WI38 (cell line): ENCODE results near the gene TEX51.

Experiments used
- H3K4me3 ChIP-seq: 2 replicates; pipeline ENCODE4 v1.5.1; 2011; ENCODE audit warnings: low read depth, mild to moderate bottlenecking, control low read depth, low read length
- CTCF ChIP-seq: IDR thresholded peaks from 2 replicates; pipeline ENCODE4 v1.5.1; 2012; ENCODE audit warnings: low read depth, mild to moderate bottlenecking, control low read depth, low read length

Gene TEX51

GRCh38 chr2:126942427-126943203 lies 43.9 kb downstream of the TEX51 start:
- no peak overlapping the region for H3K4me3 ChIP-seq
- no peak for TF ChIP-seq CTCF

GRCh38 chr2:126943612-126944348 lies 45.1 kb downstream of the TEX51 start:
- no peak overlapping the region for H3K4me3 ChIP-seq
- no peak for TF ChIP-seq CTCF

- no peak overlapping the region for H3K4me3 ChIP-seq
- TF ChIP-seq CTCF = no peak
These were observed 46.4 kb downstream of the TEX51 start for GRCh38 chr2:126945118-126945517.

DNA sequence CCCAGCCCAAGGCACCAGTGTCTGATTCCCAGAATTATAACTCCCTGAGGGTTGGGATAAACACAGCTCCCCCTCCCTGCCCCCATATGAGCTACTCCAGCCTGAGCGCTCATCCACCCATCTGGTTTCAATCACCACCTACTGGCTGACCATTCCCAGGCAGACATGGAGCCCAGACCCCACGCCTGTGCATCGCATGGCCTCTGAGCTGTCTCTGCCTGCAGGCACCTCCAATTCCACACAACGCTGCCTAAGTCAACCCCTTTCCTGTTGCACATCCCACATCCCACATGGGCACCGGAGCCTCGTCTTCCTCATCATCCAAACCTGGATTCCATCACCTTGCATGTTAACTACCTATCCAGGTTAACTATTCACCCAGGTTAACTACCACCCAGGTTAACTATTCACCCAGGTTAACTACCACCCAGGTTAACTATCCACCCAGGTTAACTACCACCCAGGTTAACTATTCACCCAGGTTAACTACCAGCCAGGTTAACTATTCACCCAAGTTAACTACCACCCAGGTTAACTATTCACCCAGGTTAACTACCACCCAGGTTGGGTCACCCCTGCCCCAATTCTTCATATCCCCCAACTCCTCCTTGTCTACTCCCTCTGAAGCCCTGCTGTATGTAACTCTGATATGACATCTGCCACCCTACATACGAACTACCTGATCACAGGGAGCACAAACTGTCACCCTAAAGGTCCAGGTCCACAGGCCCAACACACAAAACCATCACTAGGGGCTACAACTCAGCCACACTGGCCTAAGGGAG lies 47.8 kb downstream of the TEX51 start:
- H3K4me3 ChIP-seq = no peak overlapping the region
- no peak for TF ChIP-seq CTCF

- TF ChIP-seq CTCF = no peak
- no peak overlapping the region for H3K4me3 ChIP-seq
These were observed 48.4 kb downstream of the TEX51 start for GRCh38 chr2:126947103-126947429.

GRCh38 chr2:126949775-126950174 lies 51.1 kb downstream of the TEX51 start:
- no peak overlapping the region for H3K4me3 ChIP-seq
- TF ChIP-seq CTCF = no peak
